Measurements from ENCODE around the gene FILIP1L.

The FILIP1L gene

DNA sequence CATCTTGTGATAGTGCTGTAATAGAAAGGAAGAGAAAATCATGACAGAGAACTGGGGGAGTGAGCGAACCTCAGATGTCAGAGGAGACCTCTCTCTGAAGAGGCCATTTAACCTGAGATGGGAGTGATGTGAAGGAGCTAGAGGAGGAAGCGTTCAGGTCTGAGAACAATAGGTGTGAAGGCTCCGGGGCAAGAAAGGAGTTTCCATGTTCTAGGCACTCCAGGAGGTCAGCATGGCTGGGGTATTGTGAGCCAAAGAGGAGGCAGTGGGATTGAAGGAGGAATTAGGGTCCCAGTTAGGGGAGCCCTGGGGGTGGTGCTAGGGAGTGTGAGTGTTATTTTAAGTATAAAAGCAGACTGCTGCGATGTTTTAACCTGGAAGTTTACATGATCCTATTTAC is 8.8 kb upstream of the FILIP1L start:
- DNase-seq: no peak
- H3K79me2 ChIP-seq (ENCODE audit: insufficient read depth, low read length): no peaks in the 10 kb centered on the region
- no peaks in the 10 kb centered on the region for H3K27me3 ChIP-seq (ENCODE audit: insufficient read depth, low read length, poor library complexity)
- H3K4me2 ChIP-seq (ENCODE audit: insufficient read depth, low read length): no peak overlapping the region
- ATAC-seq (ENCODE audit: insufficient read depth, low read depth): no peak
- H3K9me3 ChIP-seq (ENCODE audit: insufficient read depth, low read length, severe bottlenecking): no peaks in the 10 kb centered on the region
- no peaks in the 10 kb centered on the region for H4K20me1 ChIP-seq (ENCODE audit: insufficient read depth, low read length)
- no peak overlapping the region for H3K27ac ChIP-seq (ENCODE audit: low read length)
- TF ChIP-seq EZH2 (IDR thresholded peaks at IDR 0.05; ENCODE audit: borderline replicate concordance, low read depth, low read length, severe bottlenecking): no peak
- TF ChIP-seq, protein P1, sequence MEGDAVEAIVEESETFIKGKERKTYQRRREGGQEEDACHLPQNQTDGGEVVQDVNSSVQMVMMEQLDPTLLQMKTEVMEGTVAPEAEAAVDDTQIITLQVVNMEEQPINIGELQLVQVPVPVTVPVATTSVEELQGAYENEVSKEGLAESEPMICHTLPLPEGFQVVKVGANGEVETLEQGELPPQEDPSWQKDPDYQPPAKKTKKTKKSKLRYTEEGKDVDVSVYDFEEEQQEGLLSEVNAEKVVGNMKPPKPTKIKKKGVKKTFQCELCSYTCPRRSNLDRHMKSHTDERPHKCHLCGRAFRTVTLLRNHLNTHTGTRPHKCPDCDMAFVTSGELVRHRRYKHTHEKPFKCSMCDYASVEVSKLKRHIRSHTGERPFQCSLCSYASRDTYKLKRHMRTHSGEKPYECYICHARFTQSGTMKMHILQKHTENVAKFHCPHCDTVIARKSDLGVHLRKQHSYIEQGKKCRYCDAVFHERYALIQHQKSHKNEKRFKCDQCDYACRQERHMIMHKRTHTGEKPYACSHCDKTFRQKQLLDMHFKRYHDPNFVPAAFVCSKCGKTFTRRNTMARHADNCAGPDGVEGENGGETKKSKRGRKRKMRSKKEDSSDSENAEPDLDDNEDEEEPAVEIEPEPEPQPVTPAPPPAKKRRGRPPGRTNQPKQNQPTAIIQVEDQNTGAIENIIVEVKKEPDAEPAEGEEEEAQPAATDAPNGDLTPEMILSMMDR (IDR thresholded peaks at IDR 0.05; ENCODE audit: borderline replicate concordance, extremely low read depth, low read length, poor library complexity, severe bottlenecking): no peak
- no peak overlapping the region for H3K9ac ChIP-seq (ENCODE audit: low read depth, low read length)
- no peaks in the 10 kb centered on the region for H3K4me1 ChIP-seq (ENCODE audit: insufficient read depth, low read length)
- H3K4me3 ChIP-seq (ENCODE audit: low read depth in 1 of 2, low read length in 2 of 2): no peak overlapping the region
- H3K36me3 ChIP-seq (ENCODE audit: insufficient read depth, low read length): no peaks in the 10 kb centered on the region
- H2AFZ ChIP-seq (ENCODE audit: low read depth, low read length): no peak overlapping the region

DNA sequence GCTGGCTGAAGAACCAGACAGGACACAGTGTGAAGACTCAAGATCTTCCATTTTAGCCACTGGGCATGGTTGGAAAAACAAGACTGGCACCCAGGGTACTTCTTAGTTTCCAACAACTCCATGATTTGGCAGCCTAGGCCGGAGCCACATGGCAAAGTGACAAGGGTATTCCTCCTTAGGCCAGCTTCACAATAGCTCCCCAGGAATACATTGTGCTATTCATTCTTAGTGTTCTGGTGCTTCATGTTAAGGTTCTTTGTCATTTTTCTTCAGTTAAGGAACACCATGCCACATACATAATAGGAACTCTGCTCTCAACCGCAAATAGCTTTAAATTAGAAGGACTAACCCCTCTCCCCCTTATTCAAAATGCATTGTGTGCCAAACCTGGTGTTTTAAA is 8.0 kb upstream of the FILIP1L start:
- H3K9ac ChIP-seq (ENCODE audit: low read depth, low read length): no peak overlapping the region
- H3K27ac ChIP-seq (ENCODE audit: low read length): no peak overlapping the region
- no peaks in the 10 kb centered on the region for H4K20me1 ChIP-seq (ENCODE audit: insufficient read depth, low read length)
- H2AFZ ChIP-seq (ENCODE audit: low read depth, low read length): no peak overlapping the region
- H3K79me2 ChIP-seq (ENCODE audit: insufficient read depth, low read length): no peaks in the 10 kb centered on the region
- H3K9me3 ChIP-seq (ENCODE audit: insufficient read depth, low read length, severe bottlenecking): no peaks in the 10 kb centered on the region
- ATAC-seq (ENCODE audit: insufficient read depth, low read depth) (no peak), DNase-seq (no peak)
- no peaks in the 10 kb centered on the region for H3K4me1 ChIP-seq (ENCODE audit: insufficient read depth, low read length)
- TF ChIP-seq EZH2 (IDR thresholded peaks at IDR 0.05; ENCODE audit: borderline replicate concordance, low read depth, low read length, severe bottlenecking): no peak
- TF ChIP-seq, protein P1 (IDR thresholded peaks at IDR 0.05; ENCODE audit: borderline replicate concordance, extremely low read depth, low read length, poor library complexity, severe bottlenecking): no peak
- no peaks in the 10 kb centered on the region for H3K27me3 ChIP-seq (ENCODE audit: insufficient read depth, low read length, poor library complexity)
- no peak overlapping the region for H3K4me2 ChIP-seq (ENCODE audit: insufficient read depth, low read length)
- H3K4me3 ChIP-seq (ENCODE audit: low read depth in 1 of 2, low read length in 2 of 2): no peak overlapping the region
- no peaks in the 10 kb centered on the region for H3K36me3 ChIP-seq (ENCODE audit: insufficient read depth, low read length)

DNA sequence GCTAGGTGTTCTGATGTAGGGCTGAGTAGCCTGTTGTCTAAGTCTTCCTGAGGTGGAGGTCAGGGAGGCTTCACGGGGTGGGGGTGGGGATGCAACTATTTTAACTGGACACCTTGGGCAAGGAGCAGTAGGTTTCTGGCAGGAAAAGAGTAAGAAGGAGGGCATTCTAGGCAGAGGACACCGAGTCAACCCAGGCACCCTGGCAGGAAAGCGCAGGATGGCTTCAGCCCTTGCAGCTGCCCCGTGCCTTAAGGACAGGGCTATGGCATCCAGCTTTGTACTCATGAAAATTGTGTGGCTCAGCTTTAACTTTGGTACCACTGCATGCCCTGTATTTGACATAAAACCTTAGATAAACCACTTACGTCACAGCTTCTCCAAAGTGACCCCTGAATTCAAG is 6.4 kb upstream of the FILIP1L start:
- Histone ChIP-seq H3K27ac (ENCODE audit: low read length) (no peak overlapping the region), H3K9me3 (ENCODE audit: insufficient read depth, low read length, severe bottlenecking) (no peaks in the 10 kb centered on the region), H3K79me2 (ENCODE audit: insufficient read depth, low read length) (no peaks in the 10 kb centered on the region), H3K4me3 (ENCODE audit: low read depth in 1 of 2, low read length in 2 of 2) (no peak overlapping the region), H3K4me2 (ENCODE audit: insufficient read depth, low read length) (no peak overlapping the region), H2AFZ (ENCODE audit: low read depth, low read length) (no peak overlapping the region), H3K4me1 (ENCODE audit: insufficient read depth, low read length) (no peaks in the 10 kb centered on the region), H3K36me3 (ENCODE audit: insufficient read depth, low read length) (no peaks in the 10 kb centered on the region), H4K20me1 (ENCODE audit: insufficient read depth, low read length) (no peaks in the 10 kb centered on the region), H3K9ac (ENCODE audit: low read depth, low read length) (no peak overlapping the region), H3K27me3 (ENCODE audit: insufficient read depth, low read length, poor library complexity) (no peaks in the 10 kb centered on the region)
- ATAC-seq (ENCODE audit: insufficient read depth, low read depth) (no peak), DNase-seq (no peak)
- TF ChIP-seq, protein P1 (IDR thresholded peaks at IDR 0.05; ENCODE audit: borderline replicate concordance, extremely low read depth, low read length, poor library complexity, severe bottlenecking): no peak
- no peak for TF ChIP-seq EZH2 (IDR thresholded peaks at IDR 0.05; ENCODE audit: borderline replicate concordance, low read depth, low read length, severe bottlenecking)

DNA sequence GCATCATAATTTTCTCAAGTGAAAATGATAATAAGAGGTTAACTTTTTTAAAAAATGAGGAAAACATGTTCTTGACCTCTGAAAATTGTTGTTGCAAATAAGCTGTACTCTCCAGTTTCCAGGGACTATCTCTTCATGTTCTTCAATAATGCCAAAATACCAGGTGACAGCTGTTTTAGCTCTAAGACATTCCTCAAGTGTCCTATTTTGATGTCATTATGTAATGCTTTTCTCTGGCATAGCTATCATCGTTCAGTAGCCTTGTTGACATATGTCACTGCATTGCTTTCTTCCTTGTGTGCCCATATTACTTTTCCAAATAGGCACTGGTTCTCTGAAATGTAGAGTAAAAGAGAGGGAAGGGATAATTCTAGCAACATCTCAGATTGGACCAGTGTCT is 5.7 kb upstream of the FILIP1L start:
- no peak for DNase-seq
- Histone ChIP-seq H4K20me1 (ENCODE audit: insufficient read depth, low read length) (no peaks in the 10 kb centered on the region), H3K4me2 (ENCODE audit: insufficient read depth, low read length) (no peak overlapping the region), H3K27me3 (ENCODE audit: insufficient read depth, low read length, poor library complexity) (no peaks in the 10 kb centered on the region), H3K4me3 (ENCODE audit: low read depth in 1 of 2, low read length in 2 of 2) (no peak overlapping the region), H2AFZ (ENCODE audit: low read depth, low read length) (no peak overlapping the region), H3K27ac (ENCODE audit: low read length) (no peak overlapping the region), H3K9ac (ENCODE audit: low read depth, low read length) (no peak overlapping the region), H3K9me3 (ENCODE audit: insufficient read depth, low read length, severe bottlenecking) (no peaks in the 10 kb centered on the region), H3K4me1 (ENCODE audit: insufficient read depth, low read length) (no peaks in the 10 kb centered on the region), H3K36me3 (ENCODE audit: insufficient read depth, low read length) (no peaks in the 10 kb centered on the region), H3K79me2 (ENCODE audit: insufficient read depth, low read length) (no peaks in the 10 kb centered on the region)
- ATAC-seq (ENCODE audit: insufficient read depth, low read depth): no peak
- no peak for TF ChIP-seq EZH2 (IDR thresholded peaks at IDR 0.05; ENCODE audit: borderline replicate concordance, low read depth, low read length, severe bottlenecking)
- TF ChIP-seq, protein P1 (IDR thresholded peaks at IDR 0.05; ENCODE audit: borderline replicate concordance, extremely low read depth, low read length, poor library complexity, severe bottlenecking): no peak
